A549 (cell line): ENCODE results near the gene CH25H. TPM values are rescaled to one million over a fixed set of nuclear protein-coding genes. Genes with fewer than 3 reads are reported as not detected.

Source experiments
- ATAC-seq, 2 experiments: fragments of 200-7000 bp in 1 of 2; fragments of >200 bp in 1 of 2; cut with Nextera tagmentation in 1 of 2; cut with Tn5 transposase in 1 of 2; 3 replicates each; pipeline versions ENCODE4 v1.8.0 to v1.9.1; 2018 to 2020; ENCODE audit warnings: mild to moderate bottlenecking in 1 of 2, moderate library complexity in 1 of 2
- CTCF ChIA-PET: fragments of 300-600 bp; sonication (Branson Sonifier 250); formaldehyde crosslinking; extraction: SDS; loops from one replicate; lab custom pipeline; 2021; ENCODE audit warnings: antibody characterized with exemption, inconsistent platforms; lab: Yijun Ruan, JAX
- POLR2A ChIA-PET: fragments of 350-600 bp; formaldehyde crosslinking; extraction: SDS; loops from one replicate; lab custom pipeline; 2021; ENCODE audit warnings: antibody characterized with exemption, inconsistent platforms; lab: Yijun Ruan, JAX
- DNase-seq, 2 experiments: peaks; one replicate each; pipeline versions ENCODE4 v3.0.0 to v3.0.0-alpha.2; 2011 to 2016; ENCODE audit warnings: low read depth in 1 of 2, low spot score in 1 of 2
- FAIRE-seq: peaks from 2 replicates; lab custom pipeline; 2011; peaks lifted over from hg19 to GRCh38; lab: Jason Lieb, UNC
- H3K27ac ChIP-seq, 2 experiments: fragments of >200 bp; sonication (Bioruptor Twin); formaldehyde crosslinking; 3 replicates each; pipeline ENCODE4 v1.5.1; 2016 to 2017
- H3K4me1 ChIP-seq: fragments of >200 bp; sonication (Bioruptor Twin); formaldehyde crosslinking; 3 replicates; pipeline ENCODE4 v1.6.1; 2016
- H3K4me2 ChIP-seq: fragments of >200 bp; sonication (Bioruptor Twin); formaldehyde crosslinking; 3 replicates; pipeline ENCODE4 v1.6.1; 2016
- H3K4me3 ChIP-seq: fragments of >200 bp; sonication (Bioruptor Twin); formaldehyde crosslinking; 3 replicates; pipeline ENCODE4 v1.5.1; 2016
- H3K9me3 ChIP-seq: fragments of >200 bp; sonication (Bioruptor Twin); formaldehyde crosslinking; 3 replicates; pipeline ENCODE4 v1.6.1; 2016
- ATOH8 ChIP-seq: fragments of 250-450 bp; sonication (Bioruptor Pico); IDR thresholded peaks from 2 replicates; pipeline ENCODE4 v1.5.0; 2020; ENCODE audit warnings: low read depth, mild to moderate bottlenecking, moderate library complexity
- BCL3 ChIP-seq: fragments of >200 bp; sonication (Bioruptor Twin); formaldehyde crosslinking; IDR thresholded peaks from 3 replicates; pipeline ENCODE4 v1.6.1; 2016
- E2F6 ChIP-seq: IDR thresholded peaks from 2 replicates; pipeline ENCODE4 v1.6.1; 2012; ENCODE audit warnings: low read depth, borderline replicate concordance
- EHF ChIP-seq: fragments of 250-450 bp; sonication (Bioruptor Pico); IDR thresholded peaks from 2 replicates; pipeline ENCODE4 v1.5.0; 2020; ENCODE audit warnings: mild to moderate bottlenecking
- EHMT2 ChIP-seq: fragments of 200-600 bp; sonication (generic); IDR thresholded peaks from 2 replicates; pipeline ENCODE4 v1.6.1; 2016; ENCODE audit warnings: antibody characterized with exemption, low read depth, mild to moderate bottlenecking, moderate library complexity
- EP300 ChIP-seq, 2 experiments: fragments of >200 bp; sonication (Bioruptor Twin); formaldehyde crosslinking; IDR thresholded peaks; 2 replicates in 1 of 2; 3 replicates in 1 of 2; pipeline ENCODE4 v1.6.1; 2016 to 2017
- HMGXB4 ChIP-seq: fragments of 250-450 bp; sonication (Bioruptor Pico); IDR thresholded peaks from 2 replicates; pipeline ENCODE4 v1.5.0; 2021; ENCODE audit warnings: mild to moderate bottlenecking, moderate library complexity, borderline replicate concordance
- HOXB13 ChIP-seq: fragments of 250-450 bp; sonication (Bioruptor Pico); IDR thresholded peaks from 2 replicates; pipeline ENCODE4 v1.5.0; 2020; ENCODE audit warnings: low read depth, mild to moderate bottlenecking, moderate library complexity
- JUNB ChIP-seq: fragments of >200 bp; sonication (Bioruptor Twin); formaldehyde crosslinking; IDR thresholded peaks from 2 replicates; pipeline ENCODE4 v1.6.1; 2016
- MAFK ChIP-seq: fragments of 450-650 bp; IDR thresholded peaks from 2 replicates; pipeline ENCODE4 v1.6.1; 2014; ENCODE audit not compliant: partially characterized antibody
- NPAS2 ChIP-seq: fragments of 250-450 bp; sonication (Bioruptor Pico); IDR thresholded peaks from 2 replicates; pipeline ENCODE4 v1.8.0; 2022; ENCODE audit warnings: mild to moderate bottlenecking, moderate library complexity, borderline replicate concordance
- NR3C1 ChIP-seq: fragments of >200 bp; sonication (Bioruptor Twin); formaldehyde crosslinking; IDR thresholded peaks from 3 replicates; pipeline ENCODE4 v1.6.1; 2017
- RARB ChIP-seq: fragments of 250-450 bp; sonication (Bioruptor Pico); IDR thresholded peaks from 2 replicates; pipeline ENCODE4 v1.8.0; 2021; ENCODE audit warnings: mild to moderate bottlenecking, moderate library complexity
- RFX5 ChIP-seq: fragments of 450-650 bp; IDR thresholded peaks from 2 replicates; pipeline ENCODE4 v1.7.1; 2014; ENCODE audit warnings: antibody characterized with exemption, mild to moderate bottlenecking, moderate library complexity
- TP53 ChIP-seq: fragments of 250-450 bp; sonication (Bioruptor Pico); IDR thresholded peaks from 2 replicates; pipeline ENCODE4 v1.5.0; 2021; ENCODE audit warnings: mild to moderate bottlenecking, moderate library complexity
- ZNF302 ChIP-seq: fragments of 250-450 bp; sonication (Bioruptor Pico); IDR thresholded peaks from 2 replicates; pipeline ENCODE4 v1.9.0; 2021; ENCODE audit warnings: inconsistent platforms, mild to moderate bottlenecking, moderate library complexity
- WGBS: methylation state at CpG from one replicate; pipeline ENCODE4 v1.1.6; 2017; ENCODE audit errors: missing lambda C conversion rate; 5-methylcytosine and 5-hydroxymethylcytosine counted together
- polyA plus RNA-seq, 4 experiments: library from polyadenylated mRNA; depleted of rRNA in 3 of 4; stranded (reverse); fragments of >200 nt; fragmentation: RNase III in 1 of 4; extraction: RNeasy Plus Mini Kit Qiagen cat#74134 plus additional on column Dnase treatment in 1 of 4; gene quantifications; 2 replicates in 3 of 4; 3 replicates in 1 of 4; pipeline ENCODE4 v1.2.3, GENCODE V29; 2011 to 2017

CH25H gene
- polyA plus RNA-seq, 2 of the 4 experiments (the other 2 are of a cell fraction) = not detected

- TF ChIP-seq EHF (CRISPR knock-in tag) (no peak), RARB (no peak), RFX5 (no peak), EHMT2 (no peak)
- Histone ChIP-seq H3K4me1 (peaks cover 13% of the 10 kb centered on the region), H3K4me3 (no peak overlapping the region), H3K27ac (no peak overlapping the region), H3K4me2 (no peak overlapping the region), H3K9me3 (no peaks in the 10 kb centered on the region)
- FAIRE-seq (no peak), DNase-seq (no peak), ATAC-seq (no peak)
- POLR2A ChIA-PET = no interaction called here
- CTCF ChIA-PET = no interaction called here
Observed at GRCh38 chr10:89237849-89238248, 30.7 kb upstream of the CH25H start.

- H3K4me2 ChIP-seq = no peak overlapping the region
- ATAC-seq = no peak
- FAIRE-seq = no peak
- H3K9me3 ChIP-seq = no peaks in the 10 kb centered on the region
- TF ChIP-seq HMGXB4 (CRISPR knock-in tag) (no peak), JUNB (no peak)
- H3K4me3 ChIP-seq = no peak overlapping the region
- WGBS = 77% methylated on average over 4 of the region's 4 CpGs
- ChIA-PET POLR2A (no interaction called here), CTCF (interaction anchor here (1.7 kb wide), 1 partner anchor 18 kb away, joined by 11 read pairs; no protein-coding TSS in a partner anchor)
- H3K4me1 ChIP-seq = no peaks in the 10 kb centered on the region; the same call in 2 of the 3 replicates
- H3K27ac ChIP-seq = no peak overlapping the region
- DNase-seq = no peak
Observed at GRCh38 chr10:89236226-89236797, 29.2 kb upstream of the CH25H start.

GRCh38 chr10:89235073-89235798 is 28.1 kb upstream of the CH25H start:
- ChIA-PET CTCF (interaction anchor here (1.1 to 2.5 kb wide), 4 partner anchors 10 to 21 kb away, joined by 3 to 11 read pairs (median 8); partner anchors contain the start of gene LIPA), POLR2A (no interaction called here)
- DNase-seq = no peak
- Histone ChIP-seq H3K4me1 (no peaks in the 10 kb centered on the region), H3K4me3 (no peak overlapping the region), H3K9me3 (no peaks in the 10 kb centered on the region), H3K4me2 (no peak overlapping the region), H3K27ac (no peak overlapping the region)
- no peak for TF ChIP-seq E2F6
- TF ChIP-seq ATOH8 (CRISPR knock-in tag) = no peak
- no peak for TF ChIP-seq NPAS2 (CRISPR knock-in tag)
- TF ChIP-seq TP53 (CRISPR knock-in tag) = no peak
- no peak for TF ChIP-seq MAFK
- TF ChIP-seq HOXB13 = no peak
- no peak for TF ChIP-seq NR3C1
- TF ChIP-seq EP300 (IDR thresholded peaks at IDR 0.05) = no peak
- TF ChIP-seq ZNF302 (CRISPR knock-in tag) = no peak
- TF ChIP-seq BCL3 = no peak
- WGBS = 87% methylated on average over 12 of the region's 12 CpGs
- ATAC-seq = no peak
- FAIRE-seq = no peak
